Choroid plexus epithelial cell (primary cell): Measurements from ENCODE around the gene NFATC2.

Source experiments
- DNase-seq: peaks from one replicate; pipeline ENCODE4 v3.0.0-alpha.2; 2010; ENCODE audit warnings: low read depth
- H3K4me3 ChIP-seq: 2 replicates; pipeline ENCODE4 v1.5.1; 2011; ENCODE audit warnings: low read depth, mild to moderate bottlenecking, control low read depth, low read length, moderate library complexity
- CTCF ChIP-seq: conservative IDR thresholded peaks from 2 replicates; pipeline ENCODE4 v1.5.1; 2011; ENCODE audit warnings: low read depth, mild to moderate bottlenecking, control low read depth, inconsistent platforms, low read length, moderate library complexity

NFATC2 gene

DNA sequence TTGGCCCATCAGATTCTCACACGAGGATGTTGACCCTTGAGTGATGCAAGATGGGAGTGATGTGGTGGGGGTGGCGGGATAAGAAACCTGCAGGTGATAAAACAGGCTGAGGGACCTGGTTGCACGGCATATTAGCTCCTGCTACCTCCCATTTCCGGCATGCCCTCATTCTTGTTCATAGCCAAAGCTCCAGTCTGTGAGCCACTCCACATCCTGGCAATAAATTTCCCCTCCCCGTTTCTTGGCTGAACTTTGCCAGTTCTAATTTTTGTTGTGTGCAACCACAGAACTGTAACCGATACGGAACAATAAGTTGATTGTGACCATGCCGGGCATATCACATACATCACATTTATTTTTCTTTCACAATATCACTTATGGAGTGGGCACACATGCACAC lies 41.6 kb upstream of the NFATC2 start:
- no peak for DNase-seq
- TF ChIP-seq CTCF: no peak
- H3K4me3 ChIP-seq: no peak overlapping the region

DNA sequence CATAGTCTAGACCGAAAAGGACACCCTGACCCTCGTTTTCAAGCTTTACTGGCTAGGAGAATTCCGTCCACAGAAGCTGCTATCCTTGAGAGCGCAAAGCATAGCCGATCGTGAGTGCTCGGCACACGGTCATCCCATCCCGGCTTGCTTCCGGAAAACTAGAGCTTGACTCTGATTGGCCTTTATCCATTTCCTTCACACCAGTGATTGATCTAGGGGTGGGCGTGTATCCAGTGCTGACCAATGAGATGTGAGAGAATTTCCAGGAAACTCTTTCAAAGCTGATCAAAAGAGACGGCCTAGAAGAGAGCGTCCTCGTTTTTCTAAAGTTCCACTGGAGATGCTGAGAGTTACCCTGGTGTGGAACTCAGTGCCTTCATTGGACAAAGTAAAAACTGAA lies 41.0 kb upstream of the NFATC2 start:
- no peak overlapping the region for H3K4me3 ChIP-seq
- no peak for DNase-seq
- no peak for TF ChIP-seq CTCF

DNA sequence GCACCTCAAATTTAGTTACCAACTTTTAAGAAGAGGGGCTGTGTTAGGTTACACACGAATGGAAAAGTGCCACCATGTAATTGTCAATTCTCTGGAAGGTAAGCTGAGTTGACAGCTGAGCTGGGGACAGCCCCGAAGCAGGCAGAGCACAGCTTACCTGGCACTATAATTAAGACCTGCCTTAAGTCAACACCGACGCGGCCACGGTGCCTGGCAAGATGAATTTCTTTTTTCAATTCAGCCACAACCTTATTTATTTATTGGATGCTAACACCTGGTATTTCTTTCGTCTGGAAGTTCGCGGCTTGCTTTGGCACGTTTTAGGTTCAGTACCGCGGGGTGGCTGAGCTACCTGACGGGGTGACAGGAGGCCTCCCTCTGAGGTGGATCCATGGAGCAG lies 40.6 kb upstream of the NFATC2 start:
- DNase-seq: no peak
- no peak for TF ChIP-seq CTCF

GRCh38 chr20:51581571-51581970 lies 39.1 kb upstream of the NFATC2 start:
- TF ChIP-seq CTCF: no peak
- DNase-seq: no peak
- H3K4me3 ChIP-seq: no peak overlapping the region

More for the DNA sequence above, 40.6 kb upstream of the NFATC2 start:
- H3K4me3 ChIP-seq: no peak overlapping the region

GRCh38 chr20:51579137-51579536 lies 36.6 kb upstream of the NFATC2 start:
- H3K4me3 ChIP-seq: no peak overlapping the region
- peak; percentile 77 for DNase-seq
- TF ChIP-seq CTCF: peak; percentile 6

DNA sequence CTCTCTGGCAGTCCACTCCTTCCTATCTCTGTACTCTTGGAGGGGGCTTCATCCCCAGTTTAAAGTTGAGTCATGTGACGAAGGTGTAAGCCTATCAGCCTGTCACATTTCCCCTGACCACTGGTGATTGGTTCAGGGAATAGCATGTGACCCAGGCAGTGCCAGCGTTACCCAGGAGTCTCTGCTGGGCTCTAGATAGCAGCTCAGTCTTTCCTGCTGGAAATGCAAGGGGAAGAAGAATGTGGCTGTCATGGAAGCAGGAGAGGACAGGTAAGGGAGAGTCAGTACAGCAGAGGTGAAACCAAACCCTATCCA lies 35.6 kb upstream of the NFATC2 start:
- no peak for DNase-seq
- TF ChIP-seq CTCF: no peak
- H3K4me3 ChIP-seq: no peak overlapping the region

DNA sequence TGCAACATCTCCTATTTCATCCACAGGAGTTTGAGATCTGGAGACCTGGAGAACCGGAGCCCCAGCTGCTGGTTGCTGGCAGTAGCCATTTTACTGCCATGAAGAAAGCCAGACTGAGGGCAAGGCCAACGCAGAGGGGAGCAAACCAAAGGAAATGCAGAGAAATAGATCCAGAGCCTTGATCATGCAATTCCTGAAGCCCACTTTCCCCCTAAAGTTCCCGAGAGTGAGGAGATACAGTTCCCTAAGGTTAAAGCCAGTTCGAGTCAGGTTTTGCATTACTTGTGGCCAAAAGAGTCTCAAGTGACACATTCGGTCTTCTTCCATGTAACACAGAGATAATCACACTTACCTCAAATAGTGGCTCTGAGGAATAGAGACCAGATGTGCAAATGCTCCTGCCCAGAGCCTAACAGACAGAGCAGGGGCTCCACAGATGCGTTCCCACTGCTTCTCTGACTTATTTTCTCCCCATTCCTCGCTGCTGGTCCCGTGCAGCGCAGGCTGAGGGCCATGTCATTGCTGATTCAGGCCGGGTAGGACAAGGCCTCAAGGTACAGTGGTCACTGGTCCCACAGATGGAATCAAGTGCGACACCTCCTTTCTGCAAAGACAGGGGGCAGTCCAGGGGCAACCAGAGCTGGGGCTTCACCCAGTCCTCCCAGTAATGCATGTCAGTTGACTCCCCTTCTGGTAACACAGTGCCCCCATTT lies 35.1 kb upstream of the NFATC2 start:
- H3K4me3 ChIP-seq: no peak overlapping the region
- TF ChIP-seq CTCF: no peak
- DNase-seq: no peak
